NCI-H128 (cell line): ENCODE measurements around the gene KNSTRN.
A peak's percentile ranks its signal among the peaks of the same experiment; 100 is the strongest.

Source experiments
- DNase-seq: peaks from one replicate; lab custom pipeline; 2025; ENCODE audit not compliant: unreplicated experiment; lab: John Stamatoyannopoulos, UW

KNSTRN gene

DNA sequence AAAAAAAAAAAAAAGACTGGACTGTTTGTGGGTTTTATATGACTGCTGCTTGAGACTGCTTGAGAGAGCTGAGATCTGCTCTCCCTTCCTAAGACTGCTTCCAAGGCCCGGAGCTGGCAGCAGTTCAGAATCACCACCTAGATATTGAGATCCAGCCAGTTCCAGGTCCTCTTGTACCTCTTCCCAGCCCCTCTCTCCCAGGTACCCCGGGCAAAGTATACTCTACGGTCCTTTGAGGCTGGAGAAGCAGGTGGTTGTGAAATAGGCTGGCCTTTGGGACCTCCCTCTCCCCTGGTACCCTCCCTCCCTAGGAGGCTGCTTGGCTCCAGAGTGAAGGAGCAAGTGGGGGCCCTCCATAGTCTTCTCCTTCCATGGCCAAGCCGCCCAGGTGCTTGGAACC is 45.7 kb downstream of the KNSTRN start:
- no peak for DNase-seq

DNA sequence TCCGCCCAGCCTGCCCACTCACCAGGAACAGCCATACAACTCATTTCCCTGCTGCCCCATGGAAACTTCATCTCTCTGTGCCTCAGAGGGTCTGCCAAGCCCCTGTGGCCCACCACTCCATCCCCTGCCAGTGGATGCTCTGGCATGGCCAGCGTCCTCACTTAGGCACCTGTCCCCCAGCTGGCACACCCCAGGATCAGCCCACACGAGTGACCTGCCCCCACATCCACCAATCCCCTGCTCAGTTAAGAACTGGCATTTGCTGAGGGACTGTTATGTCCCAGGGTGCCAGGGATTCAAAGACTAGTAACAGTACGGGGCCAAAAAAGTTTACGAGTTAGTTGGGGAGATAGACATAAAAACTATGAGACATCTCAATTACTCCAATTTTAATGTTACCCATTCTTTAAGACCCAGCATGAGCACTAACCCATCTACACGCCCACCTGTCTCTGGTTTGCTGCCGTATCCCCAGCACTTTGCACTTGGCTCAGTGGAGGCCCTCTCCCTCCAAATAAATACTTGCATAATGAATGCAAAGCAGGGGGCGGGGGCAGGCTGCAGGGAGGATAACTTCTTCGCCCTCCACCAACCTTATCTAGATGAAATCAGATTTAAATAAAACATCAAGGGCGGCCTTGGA is 46.7 kb downstream of the KNSTRN start:
- DNase-seq = no peak

- no peak for DNase-seq
Measured at GRCh38 chr15:40430271-40430805, 47.8 kb downstream of the KNSTRN start.

DNA sequence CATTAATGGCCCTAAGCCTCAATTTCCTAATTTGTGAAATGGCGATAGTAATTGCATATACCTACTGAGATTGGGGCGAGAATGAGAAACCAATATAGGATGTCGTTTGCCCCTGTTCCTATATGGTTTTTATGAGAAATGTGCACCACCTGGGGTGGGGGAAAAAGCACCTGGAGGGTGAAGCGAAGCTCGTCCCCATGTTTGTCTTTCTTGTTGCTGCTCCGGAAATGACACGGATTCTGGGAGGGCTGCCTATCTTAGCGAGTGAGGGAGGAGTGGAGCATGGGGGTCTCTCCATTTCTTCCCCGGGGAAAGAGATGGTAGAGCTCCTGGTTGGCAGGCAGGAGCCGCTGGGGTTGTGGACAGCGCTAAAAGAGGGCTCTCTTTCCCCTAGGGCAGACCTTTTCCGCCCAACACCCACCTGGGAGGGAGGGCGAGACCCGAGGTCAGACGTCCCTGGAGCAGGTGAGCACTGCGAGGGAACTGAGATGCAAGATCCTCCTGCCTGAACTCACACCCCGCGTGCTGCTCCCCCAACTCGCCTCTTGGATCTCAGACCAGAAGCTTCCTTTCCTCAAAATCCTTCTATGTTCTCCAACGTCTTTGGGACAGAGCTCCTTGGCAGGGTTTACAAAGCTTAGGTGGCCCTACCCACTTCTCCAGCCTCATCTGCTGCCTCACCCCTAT is 52.6 kb downstream of the KNSTRN start:
- DNase-seq = no peak

DNA sequence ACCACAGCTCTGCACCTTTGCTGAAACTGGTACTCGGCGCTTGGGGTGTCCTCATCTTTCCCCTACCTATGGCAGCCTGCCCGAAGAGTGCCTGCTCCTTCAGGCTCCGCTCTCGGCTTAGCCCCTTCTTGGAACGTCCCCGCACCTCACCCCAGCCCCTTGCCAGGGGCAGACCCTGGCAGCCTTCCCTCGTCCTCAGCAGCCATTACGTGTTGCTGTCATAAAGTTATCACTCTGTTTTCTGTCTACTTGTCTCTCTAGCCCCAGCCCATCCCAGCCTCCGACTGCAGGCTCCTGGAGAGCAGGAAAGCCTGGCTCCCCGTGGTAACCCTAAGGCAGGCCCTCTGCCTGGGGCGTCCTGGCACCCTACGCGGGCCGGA is 53.2 kb downstream of the KNSTRN start:
- DNase-seq = no peak

DNA sequence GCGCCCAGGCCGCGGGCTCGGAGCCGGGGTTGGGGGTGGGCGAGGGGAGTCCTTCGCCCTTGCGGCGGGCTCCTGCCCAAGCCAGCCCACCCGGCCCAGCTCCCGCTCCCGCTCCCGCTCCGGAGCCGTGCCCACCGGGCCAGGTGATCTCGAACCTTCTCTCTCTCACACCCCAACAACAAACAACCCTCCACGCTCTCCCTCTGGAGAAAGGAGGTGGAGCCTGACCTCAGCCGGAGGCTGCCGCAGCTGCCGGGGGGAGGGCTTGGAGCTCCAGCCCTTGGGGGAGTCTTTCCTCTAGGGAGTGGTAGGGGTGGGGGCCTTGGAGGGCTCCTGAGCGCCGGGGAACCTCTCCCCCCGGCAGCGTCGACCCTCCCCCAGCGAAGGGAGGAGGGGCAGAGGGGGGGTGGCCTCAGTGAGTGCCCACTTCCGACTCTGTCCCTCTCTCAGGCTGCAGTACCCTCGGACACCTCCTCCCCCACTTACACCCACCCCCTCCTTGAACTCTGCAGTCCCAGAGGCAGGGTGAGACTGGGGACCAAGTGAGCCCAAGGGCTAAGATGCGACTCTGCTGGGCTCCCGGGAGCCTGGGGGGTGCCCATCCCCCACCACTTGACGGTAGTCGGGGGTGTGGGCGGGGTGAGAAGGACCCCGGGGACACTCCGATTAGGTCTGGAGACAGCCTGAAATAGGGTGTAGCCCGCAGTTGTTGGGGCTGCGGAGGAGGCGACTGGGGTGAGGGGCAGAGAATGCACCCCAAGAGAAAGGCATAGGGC is 53.8 kb downstream of the KNSTRN start:
- no peak for DNase-seq

DNA sequence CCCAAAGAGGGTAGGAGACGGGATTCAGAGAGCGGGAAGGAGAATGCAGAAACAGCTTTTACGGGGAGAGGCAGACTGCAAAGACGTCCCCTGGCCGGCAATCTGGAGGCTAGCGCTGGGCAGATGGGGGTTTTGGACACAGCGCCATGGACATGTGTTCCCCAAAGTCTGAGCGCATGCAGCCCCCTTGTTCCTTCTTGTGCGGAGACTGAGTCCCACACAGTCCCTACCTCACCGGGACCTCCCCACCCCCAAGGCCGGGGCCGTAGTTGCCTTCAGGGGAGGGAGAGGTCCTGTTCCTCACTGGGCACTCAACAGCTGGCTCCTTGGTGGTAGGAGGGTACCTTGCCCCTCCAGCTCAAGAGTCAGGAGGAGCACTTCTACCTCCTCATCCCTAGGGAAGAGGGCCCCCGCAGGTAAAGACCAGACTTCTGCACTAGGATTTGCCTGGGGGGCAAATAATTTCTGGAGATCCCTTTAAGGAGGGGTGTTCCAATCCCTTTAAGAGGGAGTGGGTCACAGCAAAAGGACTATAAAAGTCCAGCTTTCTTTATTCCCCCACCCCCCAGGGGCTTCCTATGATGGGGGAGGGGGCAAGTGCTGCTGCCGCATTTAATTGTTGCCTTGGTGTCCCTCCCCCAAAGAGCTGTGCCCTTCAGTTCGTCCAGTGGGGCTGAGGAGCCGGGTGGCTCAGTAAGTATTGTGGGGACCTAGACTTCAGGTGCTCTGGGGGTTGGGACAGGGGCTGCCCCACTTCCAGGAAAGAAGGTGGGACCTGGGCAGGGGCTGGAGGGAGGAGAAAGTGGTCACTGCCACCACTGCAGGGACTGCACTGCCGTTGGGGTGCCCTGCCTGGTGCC is 54.6 kb downstream of the KNSTRN start:
- no peak for DNase-seq

DNA sequence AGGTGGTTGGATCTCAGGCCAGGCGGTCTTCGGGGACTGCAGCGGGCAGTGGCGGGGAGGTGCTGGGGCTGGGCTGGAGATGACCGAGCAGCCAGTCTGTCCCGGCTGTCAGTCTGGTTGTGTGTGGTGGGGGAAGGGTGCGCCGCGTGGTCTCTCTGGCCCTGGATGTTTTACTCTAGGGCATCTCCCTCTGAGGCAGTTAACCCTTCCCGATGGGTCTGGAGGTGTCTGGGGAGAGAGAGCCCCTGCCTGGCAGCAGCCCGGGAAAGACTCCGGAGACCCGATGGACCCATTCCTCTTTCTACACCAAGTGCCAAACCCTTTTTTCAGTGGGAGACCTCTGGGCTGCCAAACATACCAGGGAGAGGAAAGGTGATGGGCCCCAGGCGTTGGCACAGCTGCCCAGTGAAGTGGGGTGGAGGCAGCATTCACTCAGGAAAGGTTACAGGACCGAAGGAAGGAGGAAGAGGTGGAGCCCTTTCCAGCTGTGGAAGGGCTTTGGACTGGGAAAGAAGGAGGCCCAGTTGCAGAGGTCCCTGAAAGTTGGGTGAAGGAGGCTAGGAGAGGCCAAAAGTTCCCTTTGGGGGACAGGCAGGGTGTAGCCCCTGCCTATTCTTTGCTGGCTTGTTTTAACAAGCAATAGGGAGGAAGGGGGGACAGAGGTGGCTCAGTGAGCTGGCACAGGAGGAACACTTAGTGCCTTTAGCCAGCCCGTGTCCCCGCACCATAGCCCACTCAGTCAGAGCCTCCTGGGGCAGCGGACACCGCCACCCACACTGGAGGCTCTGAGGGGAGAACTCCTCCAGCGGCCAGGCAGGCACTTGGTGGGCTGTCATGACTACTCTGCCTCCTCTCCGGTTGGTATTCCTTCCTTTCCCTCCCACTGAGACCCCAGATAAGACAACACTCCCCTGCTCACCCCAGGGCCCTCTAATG is 55.5 kb downstream of the KNSTRN start:
- no peak for DNase-seq

DNA sequence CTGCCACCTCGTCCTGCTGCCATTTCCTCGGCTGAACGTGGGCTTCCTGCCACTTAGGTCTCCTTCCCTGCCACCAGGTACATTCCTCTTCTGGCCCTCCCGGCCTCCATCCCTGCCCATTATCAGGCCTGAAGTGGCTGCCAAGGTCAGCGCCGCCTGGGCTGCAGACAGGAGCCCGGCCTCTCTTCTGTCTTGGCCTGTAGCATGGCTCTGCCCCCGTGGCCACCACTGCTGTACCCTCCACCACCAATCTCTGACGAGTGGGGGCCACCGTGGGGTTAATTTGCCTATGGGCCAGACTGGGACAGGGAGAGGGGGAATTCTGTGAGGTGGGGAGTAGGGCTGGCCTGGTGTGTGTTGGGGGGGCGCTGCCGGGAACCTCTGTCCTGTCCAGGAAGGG is 56.2 kb downstream of the KNSTRN start:
- DNase-seq = no peak

- DNase-seq = no peak
Measured at GRCh38 chr15:40439461-40439959, 57.0 kb downstream of the KNSTRN start.

- DNase-seq = no peak
Measured at GRCh38 chr15:40439960-40440742, 57.6 kb downstream of the KNSTRN start.

DNA sequence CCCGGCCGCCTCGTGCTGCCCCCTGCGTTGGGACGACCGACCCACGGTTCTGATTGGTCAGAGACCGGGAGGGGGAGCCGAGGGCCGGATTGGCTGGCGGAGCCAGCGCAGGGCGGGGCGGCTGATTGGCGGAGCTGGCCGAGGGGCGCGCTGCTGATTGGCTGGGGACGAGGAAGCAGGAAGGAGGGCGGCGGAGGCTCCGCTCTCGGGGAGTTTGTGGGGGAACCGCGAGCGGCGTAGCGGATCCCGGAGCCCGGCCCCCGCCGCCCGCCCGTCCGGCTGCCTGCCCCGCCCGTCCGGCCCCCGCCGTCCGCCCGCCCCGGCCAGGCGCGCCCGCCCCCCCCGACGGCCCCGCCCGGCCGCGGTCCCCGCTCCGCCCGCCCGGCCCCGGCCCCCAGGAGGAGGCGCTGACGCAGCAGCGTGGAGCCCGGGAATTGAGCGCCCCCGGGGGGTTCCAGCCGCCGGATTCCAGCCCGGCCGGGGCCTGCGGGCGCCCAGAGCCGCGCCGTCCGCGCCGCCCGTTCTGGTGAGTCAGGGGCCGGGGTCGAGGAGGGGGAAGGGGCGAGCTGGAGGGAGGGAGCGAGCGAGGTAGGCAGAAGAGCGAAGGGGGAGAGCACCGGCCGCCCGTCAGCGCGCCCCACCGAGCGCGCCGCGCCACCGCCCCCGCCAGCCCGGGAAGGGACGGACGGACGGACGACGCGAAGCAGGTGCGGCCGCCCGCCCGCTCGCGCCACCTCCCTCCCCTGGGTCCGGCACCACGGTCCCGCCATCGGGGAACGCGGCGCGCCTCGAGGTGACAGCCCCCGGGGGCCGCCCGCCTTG is 58.4 kb downstream of the KNSTRN start, which contains the start of gene BAHD1:
Gene BAHD1, plus strand, starts transcription at position 211 of the 822 bp plus-strand sequence. CDS start 17,512 bp downstream, outside the sequence.
- DNase-seq = peak; percentile 81

DNA sequence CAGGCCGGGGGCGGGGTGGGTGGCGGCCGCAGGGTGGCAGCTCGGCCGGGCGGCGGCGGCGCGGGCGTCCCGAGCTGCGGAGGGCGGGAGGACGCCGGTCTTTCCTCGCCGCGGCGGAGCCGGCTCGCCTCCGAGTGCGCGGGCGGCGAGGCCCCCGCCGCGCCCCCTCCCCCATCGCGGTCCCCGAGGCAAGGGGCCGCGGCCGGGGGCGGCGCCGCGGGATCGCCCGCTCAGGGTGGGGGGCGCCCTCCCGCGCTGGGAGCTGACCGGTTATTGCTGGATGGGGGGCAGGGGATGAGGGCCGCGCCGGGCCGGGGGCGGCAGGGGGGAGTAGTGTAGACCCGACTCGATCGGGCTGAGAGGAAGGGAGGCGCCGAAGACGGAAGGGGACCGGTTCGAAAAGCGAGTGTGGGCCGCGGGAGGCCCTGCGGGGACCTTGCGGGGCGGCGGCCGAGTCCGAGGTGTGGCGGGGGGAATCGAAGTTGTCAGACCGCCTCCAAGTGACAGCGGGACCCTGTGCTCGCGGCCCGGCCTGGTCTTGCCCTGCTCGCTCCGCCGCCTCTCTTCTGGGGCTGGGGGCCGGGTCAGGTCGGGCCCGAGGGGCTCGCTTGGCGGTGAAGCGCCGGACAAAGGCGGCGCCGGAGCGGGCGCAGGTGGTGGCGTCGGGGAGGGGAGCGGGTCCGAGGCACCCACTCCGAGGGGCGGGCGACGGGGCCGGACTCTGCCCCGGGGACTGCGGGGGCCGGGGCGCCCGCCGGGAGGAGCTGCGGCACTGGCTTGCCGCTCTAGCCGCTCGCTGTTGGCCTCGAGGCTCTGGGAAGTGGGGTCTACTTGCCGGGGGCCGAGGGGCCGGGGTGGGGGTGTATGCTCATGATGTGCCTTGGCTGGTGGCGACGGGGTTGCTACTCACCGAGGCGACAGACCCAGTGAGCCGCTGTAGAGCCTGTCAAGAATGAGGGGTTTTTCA is 59.3 kb downstream of the KNSTRN start:
- no peak for DNase-seq

DNA sequence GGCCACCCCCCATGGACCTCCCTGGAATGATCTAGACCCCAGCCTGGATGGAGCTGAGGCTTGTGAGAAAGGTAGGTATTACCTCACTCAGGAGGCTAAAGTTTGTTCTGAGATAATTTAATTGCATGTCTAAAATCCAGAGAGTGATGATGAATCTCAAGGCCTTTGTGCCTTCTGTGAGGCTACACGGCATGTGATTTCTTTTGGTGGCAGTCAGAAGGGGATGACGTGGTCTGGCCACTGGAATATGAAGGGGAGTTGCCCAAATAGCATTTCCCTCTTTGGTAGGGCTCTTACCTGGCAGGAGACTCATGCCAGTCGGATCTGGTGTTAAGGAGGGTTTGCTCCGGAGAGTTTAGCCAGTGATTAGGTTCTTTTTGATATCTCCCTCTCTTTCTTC is 60.7 kb downstream of the KNSTRN start:
- no peak for DNase-seq

DNA sequence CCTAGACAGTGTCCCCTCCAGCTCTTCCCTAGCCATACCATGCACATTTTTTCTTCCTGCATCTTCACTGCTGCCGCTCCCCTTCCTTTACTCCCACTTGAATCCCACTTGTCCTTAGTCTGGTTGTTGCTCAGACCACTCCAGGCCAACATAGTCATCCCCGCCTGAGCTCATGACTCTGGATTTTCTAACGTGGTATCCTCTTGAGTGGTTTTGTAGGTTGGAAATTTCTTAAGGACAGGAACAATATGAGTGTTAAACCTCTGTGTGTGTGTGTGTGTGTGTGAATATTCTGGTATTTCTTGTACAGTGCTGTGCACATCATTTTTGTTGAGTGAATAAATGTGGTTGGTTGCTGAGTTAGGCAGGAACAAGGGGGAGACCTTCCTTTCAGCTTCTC is 61.3 kb downstream of the KNSTRN start:
- DNase-seq = no peak
